HepG2 (cell line): ENCODE results near the gene ARF5. TPM values are rescaled to one million over a fixed set of nuclear protein-coding genes. Genes with fewer than 3 reads are reported as not detected.

ENCODE experiments used
- ATF5 ChIP-seq: sonication (generic); formaldehyde crosslinking; IDR thresholded peaks from 2 replicates; pipeline ENCODE4 v1.4.0; 2020; ENCODE audit warnings: mild to moderate bottlenecking, low read depth, missing genetic modification reagents
- CTCF ChIP-seq: sonication (generic); formaldehyde crosslinking; IDR thresholded peaks from 2 replicates; pipeline ENCODE4 v1.5.0; 2020; ENCODE audit warnings: mild to moderate bottlenecking, missing genetic modification reagents, moderate library complexity
- FIP1L1 ChIP-seq: fragments of 200-400 bp; formaldehyde crosslinking; IDR thresholded peaks from 2 replicates; pipeline ENCODE4 v1.6.1; 2018; ENCODE audit warnings: low read depth, mild to moderate bottlenecking, low read length, moderate library complexity, borderline replicate concordance; ENCODE audit not compliant: insufficient read depth
- KLF15 ChIP-seq: sonication (generic); formaldehyde crosslinking; IDR thresholded peaks from 2 replicates; pipeline ENCODE4 v1.8.1; 2023; ENCODE audit warnings: borderline replicate concordance, mild to moderate bottlenecking, inconsistent platforms, missing genetic modification reagents, mixed read lengths
- MED13 ChIP-seq: sonication (generic); formaldehyde crosslinking; IDR thresholded peaks from 2 replicates; pipeline ENCODE4 v1.5.0; 2020; ENCODE audit warnings: missing genetic modification reagents
- NFAT5 ChIP-seq: sonication (generic); formaldehyde crosslinking; IDR thresholded peaks from 2 replicates; pipeline ENCODE4 v1.4.0; 2020; ENCODE audit warnings: missing genetic modification reagents
- NR0B2 ChIP-seq: sonication (generic); formaldehyde crosslinking; IDR thresholded peaks from 2 replicates; pipeline ENCODE4 v1.4.0; 2020; ENCODE audit warnings: mild to moderate bottlenecking, missing genetic modification reagents
- PHF20 ChIP-seq: sonication (generic); formaldehyde crosslinking; IDR thresholded peaks from 2 replicates; pipeline ENCODE4 v1.5.0; 2020; ENCODE audit warnings: mild to moderate bottlenecking, missing genetic modification reagents
- POLR2G ChIP-seq: fragments of 200-400 bp; formaldehyde crosslinking; IDR thresholded peaks from 2 replicates; pipeline ENCODE4 v1.6.1; 2018; ENCODE audit warnings: mild to moderate bottlenecking, low read depth, low read length, moderate library complexity
- REXO4 ChIP-seq: sonication (generic); formaldehyde crosslinking; IDR thresholded peaks from 2 replicates; pipeline ENCODE4 v1.8.0; 2022; ENCODE audit warnings: missing genetic modification reagents, mild to moderate bottlenecking, borderline replicate concordance
- ZBTB10 ChIP-seq: sonication (generic); formaldehyde crosslinking; IDR thresholded peaks from 2 replicates; pipeline ENCODE4 v1.4.0; 2020; ENCODE audit warnings: missing genetic modification reagents, borderline replicate concordance
- ZNF180 ChIP-seq: sonication (generic); formaldehyde crosslinking; IDR thresholded peaks from 2 replicates; pipeline ENCODE4 v1.4.0; 2020; ENCODE audit warnings: low read depth, missing genetic modification reagents, borderline replicate concordance
- ZNF280B ChIP-seq: sonication (generic); formaldehyde crosslinking; IDR thresholded peaks from 2 replicates; pipeline ENCODE4 v1.5.0; 2020; ENCODE audit warnings: missing genetic modification reagents, mild to moderate bottlenecking, borderline replicate concordance
- ZNF747 ChIP-seq: sonication (generic); formaldehyde crosslinking; IDR thresholded peaks from 2 replicates; pipeline ENCODE4 v1.8.1; 2023; ENCODE audit warnings: missing genetic modification reagents, mild to moderate bottlenecking, borderline replicate concordance
- polyA plus RNA-seq, 8 experiments: library from polyadenylated mRNA; depleted of rRNA in 3 of 8; stranded (reverse) in 7 of 8; unstranded in 1 of 8; fragments of >200 nt; fragmentation: Illumina TruSeq in 4 of 8; extraction: Trizol in 4 of 8; gene quantifications; 2 replicates each; pipeline versions ENCODE4 v1.2.1 to v1.2.3, GENCODE V29; 2011 to 2016; ENCODE audit warnings: low read depth in 4 of 8, missing spikeins in 1 of 8, mixed read lengths in 1 of 8; ENCODE audit not compliant: insufficient read depth in 1 of 8
- total RNA-seq, 5 experiments: library from RNA; depleted of rRNA; stranded (reverse); fragments of >200 nt; fragmentation: Illumina TruSeq; extraction: Trizol; gene quantifications; 2 replicates each; pipeline ENCODE4 v1.2.3, GENCODE V29; 2016; ENCODE audit warnings: low read depth in 1 of 5

ARF5 gene
- total and polyA plus RNA-seq, 2 of the 13 experiments (the other 11 are each of a cell fraction or from before 2014, with no cell fraction given) = 109 to 135 TPM

GRCh38 chr7:127588019-127588696, at the start of gene ARF5 (continued):
- peak; percentile 24; the same call in 1 of the 2 replicates for TF ChIP-seq ZBTB10 (CRISPR knock-in tag)
- TF ChIP-seq NFAT5 (CRISPR knock-in tag) = no peak; the same call in 1 of the 2 replicates
- TF ChIP-seq MED13 (CRISPR knock-in tag) = no peak
- TF ChIP-seq CTCF (CRISPR knock-in tag) = no peak
- no peak for TF ChIP-seq FIP1L1
- 0 out of 2 replicates have a peak, but pooled peaks have one; percentile 41 for TF ChIP-seq PHF20 (CRISPR knock-in tag)
- no peak for TF ChIP-seq ZNF180 (CRISPR knock-in tag)
- no peak for TF ChIP-seq REXO4 (CRISPR knock-in tag)
- no peak for TF ChIP-seq ATF5 (CRISPR knock-in tag)
- no peak for TF ChIP-seq KLF15 (CRISPR knock-in tag)
- peak; percentile 74 for TF ChIP-seq POLR2G
- TF ChIP-seq ZNF747 (CRISPR knock-in tag) = no peak
- TF ChIP-seq NR0B2 (CRISPR knock-in tag) = no peak
- no peak for TF ChIP-seq ZNF280B (CRISPR knock-in tag)
